HG02571 (cell line): ENCODE measurements around the gene PATJ.
"Not testable (repeated sequence)": the region's sequence is repeated elsewhere in the genome, so short reads cannot be mapped to it uniquely, and the experiment has no call there.

Experiments
- ATAC-seq: cut with Tn5 transposase; IDR thresholded peaks from one replicate; pipeline ENCODE4 v1.9.1; 2021; ENCODE audit warnings: mild to moderate bottlenecking, moderate library complexity; ENCODE audit not compliant: unreplicated experiment

The PATJ gene

DNA sequence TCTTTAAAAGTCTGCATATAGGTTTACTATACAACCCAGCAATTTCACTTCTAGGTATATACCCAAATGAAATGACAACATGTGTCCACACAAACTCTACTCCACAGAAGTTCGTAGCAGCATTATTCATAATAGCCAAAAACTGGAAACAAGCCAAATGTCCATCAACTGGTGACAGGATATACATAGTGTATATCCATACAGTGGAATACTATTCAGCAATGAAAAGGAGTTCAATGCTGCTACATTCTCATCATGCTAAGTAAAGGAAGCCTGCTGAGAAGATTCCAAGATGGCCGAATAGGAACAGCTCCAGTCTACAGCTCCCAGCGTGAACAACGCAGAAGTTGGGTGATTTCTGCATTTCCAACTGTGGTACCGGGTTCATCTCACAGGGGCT is 200.6 kb downstream of the PATJ start:
- ATAC-seq: no peak

DNA sequence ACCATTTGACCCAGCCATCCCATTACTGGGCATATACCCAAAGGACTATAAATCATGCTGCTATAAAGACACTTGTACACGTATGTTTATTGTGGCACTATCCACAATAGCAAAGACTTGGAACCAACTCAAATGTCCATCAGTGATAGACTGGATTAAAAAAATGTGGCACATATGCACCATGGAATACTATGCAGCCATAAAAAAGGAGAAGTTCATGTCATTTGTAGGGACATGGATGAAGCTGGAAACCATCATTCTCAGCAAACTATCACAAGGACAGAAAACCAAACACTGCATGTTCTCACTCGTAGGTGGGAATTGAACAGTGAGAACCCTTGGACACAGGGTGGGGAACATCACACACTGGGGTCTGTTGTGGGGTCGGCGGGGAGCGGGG is 206.4 kb downstream of the PATJ start:
- not testable (repeated sequence) for ATAC-seq

DNA sequence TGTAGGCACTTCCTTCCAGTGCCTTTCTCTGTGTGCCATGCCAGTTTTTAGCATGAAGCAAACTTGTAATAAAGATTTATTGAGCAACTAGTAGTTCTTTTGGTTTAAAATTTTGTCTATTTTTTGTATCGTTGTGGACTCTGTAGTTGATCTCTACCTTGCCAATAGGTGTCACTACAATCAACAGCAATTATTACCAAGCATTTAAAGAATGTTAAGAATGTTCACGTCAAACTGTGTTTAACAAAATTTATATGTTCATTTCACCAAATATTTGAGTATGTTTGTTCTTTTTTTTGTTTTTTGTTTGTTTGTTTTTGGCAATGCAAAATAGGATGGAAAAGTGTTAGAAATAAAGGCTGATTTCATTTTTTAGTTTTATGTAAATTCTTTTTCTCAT is 208.1 kb downstream of the PATJ start:
- ATAC-seq: no peak

DNA sequence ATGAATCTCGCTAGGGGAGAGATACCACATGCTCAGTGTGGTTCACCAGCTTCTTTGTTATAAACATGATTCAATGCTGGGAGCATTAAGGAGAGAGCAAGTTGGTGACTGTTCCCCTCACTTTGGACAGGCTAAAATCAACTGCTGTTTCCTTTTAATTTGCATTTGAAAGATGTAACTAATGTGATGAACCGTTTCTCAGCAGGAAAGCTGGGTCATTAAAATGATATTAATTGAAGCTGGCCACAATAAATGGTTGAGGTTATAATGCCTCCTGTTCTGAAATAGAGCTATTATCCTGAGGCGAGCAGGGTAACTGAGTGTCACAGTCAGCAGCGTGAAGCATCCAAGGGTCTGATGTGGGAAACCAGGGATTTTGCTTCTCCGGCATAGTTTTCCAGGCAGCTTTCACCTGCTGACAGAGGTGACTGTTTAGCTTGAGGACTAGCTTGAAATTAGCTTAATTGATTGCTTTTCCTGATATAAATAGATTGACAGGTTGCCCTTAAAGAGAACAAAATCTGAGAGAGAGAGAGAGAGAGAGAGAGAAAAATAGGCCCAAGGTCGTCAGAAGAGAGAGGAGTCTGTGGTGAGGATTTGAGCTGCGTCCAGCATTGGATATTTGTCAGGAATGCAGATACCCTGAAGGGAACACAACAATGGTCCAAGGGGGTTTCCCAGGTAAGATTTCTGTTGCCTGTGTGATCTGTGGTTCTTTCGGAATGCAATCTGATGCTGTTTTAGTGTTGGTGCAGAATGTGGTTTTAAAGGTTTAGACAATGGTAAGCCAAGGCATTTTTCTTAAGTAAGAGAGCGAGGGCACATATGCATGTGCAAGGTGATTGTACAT is 209.7 kb downstream of the PATJ start:
- ATAC-seq: no peak

DNA sequence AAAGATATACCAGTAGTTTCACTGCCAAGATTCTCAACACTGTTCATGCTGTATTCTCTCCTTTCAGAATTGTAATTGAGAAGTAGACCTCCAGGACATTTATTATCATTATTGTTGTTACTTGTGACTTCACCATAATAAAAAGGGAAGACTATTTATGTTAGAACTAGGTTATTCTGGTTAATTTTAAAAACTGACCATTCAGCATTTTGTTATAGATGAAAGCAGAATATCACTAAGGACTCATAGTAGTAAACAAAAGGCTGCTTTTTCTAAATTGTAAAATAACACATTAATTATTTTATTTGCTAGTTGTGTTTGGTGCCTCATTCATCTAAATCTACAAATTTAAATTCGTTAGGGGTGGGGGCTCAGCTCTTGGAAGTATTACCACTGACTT is 210.4 kb downstream of the PATJ start:
- ATAC-seq: no peak

DNA sequence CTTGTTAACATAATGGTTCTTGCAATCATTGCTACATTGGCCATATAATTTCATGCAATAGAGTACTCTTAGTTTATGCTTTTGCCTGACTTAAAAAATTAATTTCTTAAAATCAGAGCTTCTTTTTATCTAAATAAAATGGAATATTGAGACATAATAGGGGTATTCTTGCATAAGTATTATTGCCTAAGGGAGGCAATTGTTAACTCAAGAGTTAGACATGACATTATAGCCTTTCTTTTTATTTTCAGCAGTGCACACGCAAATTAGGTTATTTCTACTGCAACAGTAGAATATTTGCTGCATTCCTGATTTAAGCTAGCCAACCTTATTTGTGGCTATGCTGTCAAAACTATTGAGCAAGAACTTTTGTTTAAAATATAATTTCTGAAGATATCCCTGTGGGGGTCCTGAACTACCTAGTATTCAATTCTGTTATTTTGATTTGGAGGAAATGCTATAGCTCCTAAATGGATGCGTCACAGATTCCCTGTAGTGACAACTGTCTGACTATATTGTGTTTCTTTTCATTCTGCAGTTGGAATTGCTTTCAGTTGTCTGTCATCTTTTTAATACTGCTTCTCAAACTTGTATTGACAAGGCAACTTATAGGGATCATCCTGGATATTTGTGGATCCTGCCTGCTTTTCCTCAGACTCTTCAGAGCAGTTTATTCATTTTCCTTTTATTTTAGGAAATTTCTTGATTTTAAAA is 211.0 kb downstream of the PATJ start:
- no peak for ATAC-seq

DNA sequence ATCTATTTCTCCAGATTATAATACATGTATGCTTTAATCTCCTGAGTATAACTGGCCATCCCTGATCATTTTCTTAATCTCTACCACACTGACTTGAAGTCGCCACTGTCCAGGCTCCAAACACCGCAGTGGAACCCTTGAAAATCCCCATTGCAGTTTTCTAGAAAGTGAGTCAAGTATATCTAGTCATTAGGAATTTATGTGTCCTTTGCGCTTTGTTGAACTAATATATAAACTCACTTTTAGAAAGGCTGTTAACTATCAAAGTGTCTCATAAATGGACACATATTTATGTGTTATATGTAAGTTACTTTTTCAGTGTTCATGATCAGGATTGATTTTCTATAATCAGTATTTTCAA is 211.5 kb downstream of the PATJ start:
- no peak for ATAC-seq

DNA sequence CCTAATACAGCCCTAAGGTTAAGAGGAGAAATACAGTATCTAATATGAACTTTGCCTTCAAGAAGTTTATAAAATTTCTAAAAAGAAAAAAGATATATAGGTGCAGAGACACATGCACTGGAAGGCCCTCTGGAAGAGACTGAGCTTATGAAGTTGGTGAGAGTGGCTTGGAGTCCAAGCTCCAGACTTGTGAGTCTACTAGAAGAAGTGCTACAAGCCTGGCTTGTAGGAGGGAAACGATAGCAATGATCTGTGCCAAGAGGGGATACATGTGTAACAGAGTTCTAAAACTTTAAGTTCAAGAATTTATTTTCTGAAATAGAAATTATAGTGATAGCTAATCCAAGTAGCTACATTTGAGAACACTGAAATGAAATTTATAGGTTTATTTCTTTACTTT is 213.0 kb downstream of the PATJ start:
- no peak for ATAC-seq

DNA sequence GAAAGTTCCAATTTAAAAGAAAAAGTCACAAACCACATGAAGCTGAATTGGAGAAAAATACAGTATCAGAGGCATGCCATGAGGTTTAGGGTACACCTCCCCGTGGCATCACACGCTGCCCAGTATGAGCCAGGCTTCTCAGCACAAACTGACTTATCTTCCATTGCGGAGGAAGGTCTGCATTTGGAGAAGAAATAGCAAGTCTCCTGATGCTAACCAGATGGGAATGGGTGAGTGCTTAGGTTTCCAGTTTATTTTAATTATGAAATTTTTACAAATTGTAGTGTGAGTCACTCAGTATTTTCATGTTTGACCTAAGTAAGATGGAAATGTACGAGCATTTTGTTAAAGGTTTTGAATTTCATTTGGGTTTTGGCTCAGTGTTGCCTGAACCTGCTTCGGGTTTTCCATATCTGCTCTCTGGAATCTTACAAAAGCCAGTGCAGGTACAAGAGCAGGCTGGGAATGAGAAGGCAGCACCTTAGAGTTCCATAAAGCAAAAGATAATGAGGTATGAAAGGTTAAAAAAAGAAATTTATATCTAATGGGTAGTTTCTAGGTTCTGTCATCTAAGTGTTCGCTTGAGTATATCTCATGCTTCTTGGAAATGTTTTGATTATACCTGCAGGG is 213.9 kb downstream of the PATJ start:
- ATAC-seq: no peak

DNA sequence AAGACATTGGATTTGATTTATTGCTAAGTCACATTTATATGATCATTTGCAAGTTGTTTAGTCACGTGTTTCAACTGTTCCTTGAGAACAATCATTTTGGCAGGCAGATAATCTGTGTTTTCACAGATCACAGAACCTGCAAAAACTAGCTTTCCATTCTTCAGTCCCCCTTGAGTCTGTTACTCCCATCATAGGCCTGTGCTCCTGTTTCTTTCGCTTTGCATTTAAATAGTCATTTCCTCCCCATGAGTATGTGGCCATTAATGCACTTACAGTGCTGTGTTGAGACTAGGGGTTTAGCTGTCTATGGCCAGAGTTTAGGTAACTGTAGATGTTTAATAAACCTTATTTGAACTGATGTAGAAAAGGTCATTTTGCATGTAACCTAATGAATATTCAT is 214.5 kb downstream of the PATJ start:
- ATAC-seq: no peak

DNA sequence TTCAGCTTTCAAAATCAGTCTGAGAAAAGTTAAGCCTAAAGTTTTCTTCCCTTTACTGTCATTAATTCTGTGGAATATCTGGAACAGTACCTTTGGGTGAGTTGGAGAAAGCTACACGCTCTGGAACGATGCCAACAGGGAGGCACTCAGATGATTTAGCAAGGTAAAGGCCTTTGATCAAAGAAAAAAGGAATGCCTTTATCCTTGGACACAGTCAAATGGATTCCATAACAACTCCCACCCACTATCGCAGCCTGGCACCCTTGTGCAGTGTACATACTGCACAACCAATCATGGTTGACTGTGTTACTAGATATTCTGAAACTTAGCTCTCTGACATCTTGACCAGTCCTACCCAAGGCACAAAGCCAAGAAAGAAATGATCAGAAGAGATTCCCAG is 218.7 kb downstream of the PATJ start:
- no peak for ATAC-seq

DNA sequence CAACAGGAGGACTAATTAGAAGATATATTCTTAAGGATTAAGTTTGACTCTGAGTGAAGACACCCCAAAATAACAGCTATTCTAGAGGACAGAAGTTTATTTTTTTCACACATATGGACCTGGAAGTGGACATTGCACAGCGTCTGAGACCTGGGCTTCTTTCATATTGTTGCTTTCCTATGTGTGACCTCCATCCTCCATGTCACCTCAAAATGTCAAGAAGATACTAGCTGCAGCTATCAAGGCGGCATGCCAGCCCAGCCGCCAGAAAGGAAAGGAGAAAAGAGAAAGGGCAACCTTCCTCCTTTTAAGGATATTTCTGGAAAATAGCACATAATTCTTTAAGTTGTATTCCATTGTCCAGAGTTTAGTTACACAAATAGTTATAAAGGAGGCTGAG is 220.4 kb downstream of the PATJ start:
- ATAC-seq: no peak

DNA sequence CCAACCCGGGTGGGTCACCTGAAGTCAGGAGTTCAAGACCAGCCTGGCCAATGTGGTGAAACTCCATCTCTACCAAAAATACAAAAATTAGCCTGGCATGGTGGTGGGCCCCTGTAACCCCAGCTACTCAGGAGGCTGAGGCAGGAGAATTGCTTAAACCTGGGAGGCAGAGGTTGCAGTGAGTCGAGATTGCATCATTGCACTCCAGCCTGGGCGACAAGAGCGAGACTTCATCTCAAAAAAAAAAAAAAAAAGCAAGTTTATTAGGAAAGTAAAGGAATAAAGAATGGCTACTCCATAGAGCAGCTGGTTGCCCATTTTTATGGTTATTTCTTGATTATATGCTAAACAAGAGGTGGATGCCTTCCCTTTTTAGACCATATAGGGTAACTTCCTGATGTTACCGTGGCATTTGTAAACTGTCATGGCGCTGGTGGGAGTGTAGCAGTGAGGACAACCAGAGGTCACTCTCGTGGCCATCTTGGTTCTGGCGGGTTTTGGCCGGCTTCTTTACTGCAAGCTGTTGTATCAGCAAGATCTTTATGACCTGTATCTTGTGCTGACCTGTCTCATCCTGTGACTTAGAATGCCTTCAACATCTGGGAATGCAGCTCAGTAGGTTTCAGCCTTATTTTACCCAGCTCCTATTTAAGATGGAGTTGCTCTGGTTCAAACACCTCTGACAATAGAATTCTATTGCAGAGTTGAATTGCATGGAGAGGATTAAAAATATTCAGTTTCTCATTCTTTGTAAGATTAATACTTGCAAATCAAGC is 224.4 kb downstream of the PATJ start:
- ATAC-seq: not testable (repeated sequence)

DNA sequence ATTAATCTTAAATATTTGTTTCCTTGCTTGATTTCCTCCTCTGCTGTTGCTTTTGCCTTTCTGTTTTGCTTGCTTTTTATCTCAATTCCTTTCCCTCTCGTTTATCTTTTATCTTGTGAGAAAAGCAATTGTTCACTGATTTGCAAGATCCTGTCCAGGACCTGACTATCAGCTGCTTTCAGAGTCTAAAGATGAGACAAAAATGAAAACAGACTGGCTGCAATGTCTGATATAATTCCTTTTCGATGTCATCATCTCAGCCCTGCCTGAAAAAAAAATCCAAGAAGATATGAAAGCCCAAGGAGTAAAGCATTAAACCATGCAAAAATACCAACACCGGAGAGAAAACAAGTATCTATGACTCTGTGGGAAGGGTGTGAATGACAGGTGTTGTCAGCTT is 225.5 kb downstream of the PATJ start:
- ATAC-seq: no peak

DNA sequence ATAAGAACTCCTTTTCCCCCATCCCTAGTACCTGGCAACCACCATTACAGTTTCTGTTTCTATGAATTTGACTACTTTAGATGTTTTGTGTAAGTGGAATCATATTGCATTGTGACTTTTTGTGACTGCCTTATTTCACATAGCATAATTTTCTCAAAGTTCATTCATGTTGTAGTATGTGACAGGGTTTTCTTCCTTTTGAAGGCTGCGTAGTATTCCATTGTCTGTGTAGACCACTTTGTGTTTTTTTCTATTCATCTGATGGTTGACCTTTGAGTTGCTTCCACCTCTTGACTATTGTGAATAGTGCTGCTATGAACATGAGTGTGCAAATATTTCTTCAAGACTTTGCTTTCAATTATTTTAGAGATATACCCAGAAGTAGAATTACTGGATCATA is 226.6 kb downstream of the PATJ start:
- ATAC-seq: no peak

DNA sequence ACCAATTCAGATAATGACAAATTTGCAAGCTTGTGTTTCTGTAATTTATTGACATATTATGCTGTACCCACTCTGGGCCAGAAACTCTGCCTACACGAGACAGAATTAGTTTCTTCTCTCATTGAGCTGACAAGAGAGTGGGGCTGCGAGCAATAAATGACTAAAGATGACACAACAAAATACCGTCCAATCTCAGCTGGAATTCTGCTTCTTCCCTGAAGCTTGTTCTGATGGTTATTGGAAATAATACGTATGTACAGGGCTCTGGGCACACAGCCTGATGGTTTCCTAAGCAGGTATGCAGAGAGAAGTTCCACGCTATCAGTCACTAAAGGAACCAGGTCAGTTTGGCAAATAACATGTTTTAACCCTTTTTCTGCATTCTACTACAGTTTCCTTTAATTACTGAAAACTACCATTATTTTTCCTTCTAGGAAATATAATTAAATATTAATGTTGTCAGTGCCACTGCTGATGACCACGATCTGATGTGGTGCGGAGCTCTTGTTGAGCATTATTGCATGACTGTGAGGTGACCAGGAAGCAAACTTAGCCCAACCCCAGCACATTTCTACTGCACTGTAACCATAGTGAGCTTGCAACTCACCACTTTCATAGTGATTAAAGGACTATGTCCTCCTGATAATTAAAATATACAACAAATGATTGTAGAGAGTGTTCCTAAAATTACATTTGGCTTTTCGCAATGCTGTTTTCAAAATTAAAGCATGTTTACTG is 231.0 kb downstream of the PATJ start:
- ATAC-seq: no peak

DNA sequence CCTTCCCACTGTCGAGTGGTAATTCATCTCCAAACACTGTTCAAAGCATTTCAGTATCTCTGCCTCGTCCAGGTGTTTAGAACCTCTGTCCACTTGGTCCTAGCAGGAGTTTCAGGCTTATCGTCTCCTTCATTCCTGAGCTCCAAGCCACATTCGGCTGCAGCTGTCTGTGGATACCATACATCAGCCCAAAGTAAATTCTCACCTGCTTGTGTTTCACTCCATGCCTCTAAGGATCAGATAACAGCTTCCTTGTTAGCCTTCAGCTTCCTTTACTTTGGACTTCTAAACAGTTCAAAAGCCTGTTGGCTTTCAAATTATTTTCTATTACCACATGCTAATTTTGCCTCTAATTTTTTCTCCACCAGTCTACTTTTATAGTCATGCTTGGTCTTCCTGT is 233.4 kb downstream of the PATJ start:
- no peak for ATAC-seq

DNA sequence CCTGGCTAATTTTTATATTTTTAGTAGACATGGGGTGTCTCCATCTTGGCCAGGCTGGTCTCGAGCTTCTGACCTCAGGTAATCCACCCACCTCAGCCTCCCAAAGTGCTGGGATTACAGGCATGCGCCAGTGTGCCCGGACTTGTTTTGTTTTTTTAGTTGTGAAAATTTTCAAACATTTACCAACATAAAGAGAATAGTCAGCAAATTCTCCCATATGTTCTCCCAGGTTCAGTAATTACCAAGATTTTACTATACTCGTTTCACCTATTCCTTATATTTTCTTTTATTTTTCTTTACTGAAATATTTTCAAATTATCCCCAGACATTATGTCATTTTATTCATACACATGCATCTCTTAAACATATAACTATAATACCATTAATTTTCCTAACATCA is 234.3 kb downstream of the PATJ start:
- ATAC-seq: no peak

DNA sequence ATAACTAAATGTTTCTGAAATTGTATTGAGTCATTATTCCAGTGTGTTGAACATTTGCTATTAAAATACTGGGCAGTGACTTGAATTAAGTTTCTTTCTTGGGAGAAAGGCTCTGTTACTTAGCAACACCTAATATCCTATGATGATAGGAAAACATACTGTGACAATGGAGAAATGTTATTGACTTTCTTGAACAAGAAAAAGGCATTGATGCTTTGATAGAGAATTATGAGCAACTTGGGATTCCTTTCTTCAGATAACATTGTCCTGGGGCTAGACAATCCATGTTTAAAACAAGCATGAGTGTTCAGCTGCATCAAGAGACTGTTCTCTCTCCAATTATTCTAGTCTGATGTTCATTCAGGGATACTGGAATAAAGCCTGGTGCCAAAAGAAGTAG is 236.5 kb downstream of the PATJ start:
- ATAC-seq: no peak

DNA sequence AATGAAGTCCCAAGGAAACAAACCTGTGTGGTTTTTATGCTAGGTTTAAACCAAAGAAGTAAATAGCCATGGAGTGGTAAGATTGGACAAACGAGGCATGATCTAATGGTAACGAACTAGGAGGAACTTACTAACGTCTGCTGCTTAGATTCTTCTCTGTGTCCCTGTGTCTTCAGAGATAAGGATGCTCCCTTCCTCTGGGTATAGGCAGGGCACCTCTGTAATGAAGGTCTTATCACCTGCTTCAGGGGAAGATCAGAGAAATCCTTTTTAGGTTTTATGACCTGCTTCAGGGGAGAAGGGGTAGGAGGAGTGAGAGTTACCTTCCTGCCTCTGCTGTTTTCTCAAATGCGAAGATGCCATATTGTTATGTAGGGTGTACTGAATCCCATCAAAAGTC is 237.4 kb downstream of the PATJ start:
- no peak for ATAC-seq

DNA sequence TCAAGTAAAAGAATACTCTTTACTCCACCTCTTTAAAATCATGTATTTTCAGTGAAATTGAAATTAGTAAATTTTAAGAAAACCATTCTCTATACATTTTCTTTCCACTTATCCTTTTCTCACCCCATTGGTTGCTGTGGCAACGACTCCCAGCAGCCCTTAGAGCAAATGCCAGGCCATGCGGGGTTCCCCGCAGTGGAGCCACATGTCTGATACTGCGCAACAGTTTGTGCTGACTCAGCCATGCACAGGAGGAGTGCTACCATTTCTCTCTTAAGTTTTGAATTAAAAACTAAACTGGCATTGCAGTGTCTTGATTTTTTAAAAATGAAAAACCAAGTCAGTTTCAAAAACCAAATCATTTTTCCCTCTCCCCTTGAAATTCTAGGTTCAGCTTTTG is 238.3 kb downstream of the PATJ start:
- ATAC-seq: no peak
